GM19463 (cell line): Measurements from ENCODE around the gene DCLRE1A.

Experiments
- ATAC-seq: cut with Tn5 transposase; IDR thresholded peaks from one replicate; pipeline ENCODE4 v1.9.1; 2021; ENCODE audit warnings: mild to moderate bottlenecking, moderate library complexity; ENCODE audit not compliant: unreplicated experiment

The DCLRE1A gene

GRCh38 chr10:113854013-113854760 is at the start of gene DCLRE1A, which contains the start of gene NHLRC2:
Gene DCLRE1A, minus strand, starts transcription at chr10:113854082. Its CDS starts 900 bp downstream, at chr10:113853182.
Gene NHLRC2, plus strand, starts transcription at chr10:113854661. Its CDS starts 212 bp downstream, at chr10:113854873.
- peak; percentile 40 for ATAC-seq

GRCh38 chr10:113899952-113900598 is 46.2 kb upstream of the DCLRE1A start:
- no peak for ATAC-seq

GRCh38 chr10:113897693-113898618 is 44.1 kb upstream of the DCLRE1A start:
- ATAC-seq = no peak

GRCh38 chr10:113895018-113895417 is 41.1 kb upstream of the DCLRE1A start:
- no peak for ATAC-seq

GRCh38 chr10:113894581-113894980 is 40.7 kb upstream of the DCLRE1A start:
- no peak for ATAC-seq

GRCh38 chr10:113893570-113893969 is 39.7 kb upstream of the DCLRE1A start:
- no peak for ATAC-seq

- no peak for ATAC-seq
These were observed 37.6 kb upstream of the DCLRE1A start for GRCh38 chr10:113891476-113891875.

- no peak for ATAC-seq
These were observed 36.9 kb upstream of the DCLRE1A start for GRCh38 chr10:113890769-113891168.

- ATAC-seq = no peak
These were observed 36.0 kb upstream of the DCLRE1A start for GRCh38 chr10:113889911-113890310.

- ATAC-seq = no peak
These were observed 28.4 kb upstream of the DCLRE1A start for GRCh38 chr10:113882240-113882639.

GRCh38 chr10:113880236-113880635 is 26.4 kb upstream of the DCLRE1A start:
- no peak for ATAC-seq

- peak; percentile 78 for ATAC-seq
These were observed 25.8 kb upstream of the DCLRE1A start for GRCh38 chr10:113879691-113880090.

GRCh38 chr10:113876461-113876860 is 22.6 kb upstream of the DCLRE1A start:
- no peak for ATAC-seq

GRCh38 chr10:113875212-113875611 is 21.3 kb upstream of the DCLRE1A start:
- ATAC-seq = no peak

GRCh38 chr10:113872139-113873030 is 18.5 kb upstream of the DCLRE1A start:
- no peak for ATAC-seq

- ATAC-seq = no peak
These were observed 15.9 kb upstream of the DCLRE1A start for GRCh38 chr10:113869789-113870188.

GRCh38 chr10:113867904-113868303 is 14.0 kb upstream of the DCLRE1A start:
- no peak for ATAC-seq

- no peak for ATAC-seq
These were observed 12.9 kb upstream of the DCLRE1A start for GRCh38 chr10:113866551-113867394.

- ATAC-seq = no peak
These were observed 12.0 kb upstream of the DCLRE1A start for GRCh38 chr10:113865901-113866300.
